HepG2 (cell line): ENCODE results near the gene ANKRD65. TPM values are rescaled to one million over a fixed set of nuclear protein-coding genes. Genes with fewer than 3 reads are reported as not detected.

ENCODE experiments used
- AGO1 ChIP-seq: fragments of 200-400 bp; formaldehyde crosslinking; IDR thresholded peaks from 2 replicates; pipeline ENCODE4 v1.6.1; 2017; ENCODE audit warnings: mild to moderate bottlenecking, low read depth, low read length, moderate library complexity; ENCODE audit not compliant: poor library complexity, severe bottlenecking
- ATAD3A ChIP-seq: sonication (generic); formaldehyde crosslinking; IDR thresholded peaks from 2 replicates; pipeline ENCODE4 v1.4.0; 2020; ENCODE audit warnings: missing genetic modification reagents
- ERF ChIP-seq: IDR thresholded peaks from 2 replicates; pipeline ENCODE4 v1.6.1; 2018; ENCODE audit warnings: missing biosample characterization, missing genetic modification reagents
- HDAC2 ChIP-seq: sonication (generic); formaldehyde crosslinking; IDR thresholded peaks from 2 replicates; pipeline ENCODE4 v1.4.0; 2020; ENCODE audit warnings: missing genetic modification reagents
- HOXD1 ChIP-seq: sonication (generic); formaldehyde crosslinking; IDR thresholded peaks from 2 replicates; pipeline ENCODE4 v1.5.0; 2020; ENCODE audit warnings: missing genetic modification reagents
- NCOA1 ChIP-seq: sonication (generic); formaldehyde crosslinking; IDR thresholded peaks from 2 replicates; pipeline ENCODE4 v1.9.0; 2021; ENCODE audit warnings: missing genetic modification reagents
- TBX2 ChIP-seq: sonication (generic); formaldehyde crosslinking; IDR thresholded peaks from 2 replicates; pipeline ENCODE4 v1.5.0; 2020; ENCODE audit warnings: missing genetic modification reagents, mild to moderate bottlenecking, borderline replicate concordance
- XRCC5 ChIP-seq: fragments of 200-400 bp; formaldehyde crosslinking; optimal IDR thresholded peaks from 2 replicates; pipeline ENCODE3; 2017; ENCODE audit warnings: mild to moderate bottlenecking, low read length
- ZNF343 ChIP-seq: sonication (generic); formaldehyde crosslinking; IDR thresholded peaks from 2 replicates; pipeline ENCODE4 v1.4.0; 2020; ENCODE audit warnings: mild to moderate bottlenecking, missing genetic modification reagents
- ZNF44 ChIP-seq: sonication (generic); formaldehyde crosslinking; IDR thresholded peaks from 2 replicates; pipeline ENCODE4 v1.5.1; 2020; ENCODE audit warnings: mild to moderate bottlenecking, missing genetic modification reagents
- ZNF564 ChIP-seq: sonication (generic); formaldehyde crosslinking; IDR thresholded peaks from 2 replicates; pipeline ENCODE4 v1.8.1; 2023; ENCODE audit warnings: mild to moderate bottlenecking, missing genetic modification reagents
- ZNF615 ChIP-seq: sonication (generic); formaldehyde crosslinking; IDR thresholded peaks from 2 replicates; pipeline ENCODE4 v1.5.0; 2020; ENCODE audit warnings: mild to moderate bottlenecking, missing genetic modification reagents, borderline replicate concordance
- polyA plus RNA-seq, 8 experiments: library from polyadenylated mRNA; depleted of rRNA in 3 of 8; stranded (reverse) in 7 of 8; unstranded in 1 of 8; fragments of >200 nt; fragmentation: Illumina TruSeq in 4 of 8; extraction: Trizol in 4 of 8; gene quantifications; 2 replicates each; pipeline versions ENCODE4 v1.2.1 to v1.2.3, GENCODE V29; 2011 to 2016; ENCODE audit warnings: low read depth in 4 of 8, missing spikeins in 1 of 8, mixed read lengths in 1 of 8; ENCODE audit not compliant: insufficient read depth in 1 of 8
- total RNA-seq, 5 experiments: library from RNA; depleted of rRNA; stranded (reverse); fragments of >200 nt; fragmentation: Illumina TruSeq; extraction: Trizol; gene quantifications; 2 replicates each; pipeline ENCODE4 v1.2.3, GENCODE V29; 2016; ENCODE audit warnings: low read depth in 1 of 5
- TF ChIP-seq, protein P1 (sequence below): fragments of 450-650 bp; IDR thresholded peaks from 2 replicates; pipeline ENCODE4 v1.6.1; 2017; ENCODE audit warnings: mild to moderate bottlenecking
- TF ChIP-seq, protein P2 (sequence below): IDR thresholded peaks from 2 replicates; pipeline ENCODE4 v1.6.1; 2016; ENCODE audit warnings: low read depth, missing genetic modification reagents, missing compliant biosample characterization
- TF ChIP-seq, protein P3 (sequence below): sonication (generic); formaldehyde crosslinking; IDR thresholded peaks from 2 replicates; pipeline ENCODE4 v1.4.0; 2020; ENCODE audit warnings: mild to moderate bottlenecking, low read depth, missing genetic modification reagents
- TF ChIP-seq, protein P4 (sequence below): sonication (generic); formaldehyde crosslinking; IDR thresholded peaks from 2 replicates; pipeline ENCODE4 v1.5.1; 2020; ENCODE audit warnings: missing genetic modification reagents, mild to moderate bottlenecking, borderline replicate concordance

Gene ANKRD65
- total and polyA plus RNA-seq, 2 of the 13 experiments (the other 11 are each of a cell fraction or from before 2014, with no cell fraction given) = 12.1 to 30.1 TPM

DNA sequence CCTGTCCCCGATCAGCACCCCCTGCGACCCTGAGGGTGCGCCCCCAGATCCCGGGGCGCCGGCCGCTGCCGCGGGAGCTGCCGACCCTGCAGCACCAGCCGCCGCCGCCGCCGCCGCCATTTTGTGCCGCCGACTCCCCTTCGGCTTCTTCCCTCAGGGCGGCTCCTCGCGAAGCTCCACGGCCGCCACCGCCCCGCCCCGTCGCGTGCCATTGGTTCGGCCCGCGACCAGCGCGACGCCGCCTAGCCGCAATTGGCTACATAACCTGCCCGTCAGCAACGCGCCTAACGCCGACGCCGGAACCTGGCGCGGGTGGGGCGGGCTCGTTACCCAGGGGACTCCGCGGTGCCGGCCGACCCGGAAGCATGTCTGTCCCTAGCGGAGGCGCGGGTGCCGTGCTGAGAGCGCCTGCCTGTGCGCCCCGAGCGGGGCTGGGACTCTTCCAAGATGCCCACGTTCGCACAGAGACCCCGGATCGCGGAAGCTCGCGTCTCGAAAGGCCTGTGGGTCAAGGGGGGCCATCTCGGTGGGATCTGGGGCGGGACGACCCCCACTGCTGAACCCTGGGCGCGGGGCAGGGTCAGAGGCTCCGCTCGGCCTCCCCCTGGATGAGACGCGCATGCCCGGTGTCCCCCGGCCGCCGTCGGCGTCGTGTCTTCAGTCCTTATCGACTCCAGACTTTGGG is 21.7 kb downstream of the ANKRD65 start, which contains the start of gene CCNL2 (continued):
- TF ChIP-seq, protein P1, sequence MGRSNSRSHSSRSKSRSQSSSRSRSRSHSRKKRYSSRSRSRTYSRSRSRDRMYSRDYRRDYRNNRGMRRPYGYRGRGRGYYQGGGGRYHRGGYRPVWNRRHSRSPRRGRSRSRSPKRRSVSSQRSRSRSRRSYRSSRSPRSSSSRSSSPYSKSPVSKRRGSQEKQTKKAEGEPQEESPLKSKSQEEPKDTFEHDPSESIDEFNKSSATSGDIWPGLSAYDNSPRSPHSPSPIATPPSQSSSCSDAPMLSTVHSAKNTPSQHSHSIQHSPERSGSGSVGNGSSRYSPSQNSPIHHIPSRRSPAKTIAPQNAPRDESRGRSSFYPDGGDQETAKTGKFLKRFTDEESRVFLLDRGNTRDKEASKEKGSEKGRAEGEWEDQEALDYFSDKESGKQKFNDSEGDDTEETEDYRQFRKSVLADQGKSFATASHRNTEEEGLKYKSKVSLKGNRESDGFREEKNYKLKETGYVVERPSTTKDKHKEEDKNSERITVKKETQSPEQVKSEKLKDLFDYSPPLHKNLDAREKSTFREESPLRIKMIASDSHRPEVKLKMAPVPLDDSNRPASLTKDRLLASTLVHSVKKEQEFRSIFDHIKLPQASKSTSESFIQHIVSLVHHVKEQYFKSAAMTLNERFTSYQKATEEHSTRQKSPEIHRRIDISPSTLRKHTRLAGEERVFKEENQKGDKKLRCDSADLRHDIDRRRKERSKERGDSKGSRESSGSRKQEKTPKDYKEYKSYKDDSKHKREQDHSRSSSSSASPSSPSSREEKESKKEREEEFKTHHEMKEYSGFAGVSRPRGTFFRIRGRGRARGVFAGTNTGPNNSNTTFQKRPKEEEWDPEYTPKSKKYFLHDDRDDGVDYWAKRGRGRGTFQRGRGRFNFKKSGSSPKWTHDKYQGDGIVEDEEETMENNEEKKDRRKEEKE = no peak
- TF ChIP-seq ATAD3A (CRISPR knock-in tag) (no peak), ERF (peak; percentile 87; the same call in 1 of the 2 replicates), ZNF343 (peak; percentile 90; the same call in 1 of the 2 replicates), ZNF44 (no peak), AGO1 (peak; percentile 59), ZNF564 (CRISPR knock-in tag) (peak; percentile 58; the same call in 1 of the 2 replicates), NCOA1 (CRISPR knock-in tag) (peak; percentile 62; the same call in 1 of the 2 replicates), XRCC5 (no peak), HOXD1 (CRISPR knock-in tag) (peak; percentile 71; the same call in 1 of the 2 replicates), ZNF615 (no peak), HDAC2 (CRISPR knock-in tag) (no peak), TBX2 (peak; percentile 76; the same call in 1 of the 2 replicates)
- TF ChIP-seq, protein P2, sequence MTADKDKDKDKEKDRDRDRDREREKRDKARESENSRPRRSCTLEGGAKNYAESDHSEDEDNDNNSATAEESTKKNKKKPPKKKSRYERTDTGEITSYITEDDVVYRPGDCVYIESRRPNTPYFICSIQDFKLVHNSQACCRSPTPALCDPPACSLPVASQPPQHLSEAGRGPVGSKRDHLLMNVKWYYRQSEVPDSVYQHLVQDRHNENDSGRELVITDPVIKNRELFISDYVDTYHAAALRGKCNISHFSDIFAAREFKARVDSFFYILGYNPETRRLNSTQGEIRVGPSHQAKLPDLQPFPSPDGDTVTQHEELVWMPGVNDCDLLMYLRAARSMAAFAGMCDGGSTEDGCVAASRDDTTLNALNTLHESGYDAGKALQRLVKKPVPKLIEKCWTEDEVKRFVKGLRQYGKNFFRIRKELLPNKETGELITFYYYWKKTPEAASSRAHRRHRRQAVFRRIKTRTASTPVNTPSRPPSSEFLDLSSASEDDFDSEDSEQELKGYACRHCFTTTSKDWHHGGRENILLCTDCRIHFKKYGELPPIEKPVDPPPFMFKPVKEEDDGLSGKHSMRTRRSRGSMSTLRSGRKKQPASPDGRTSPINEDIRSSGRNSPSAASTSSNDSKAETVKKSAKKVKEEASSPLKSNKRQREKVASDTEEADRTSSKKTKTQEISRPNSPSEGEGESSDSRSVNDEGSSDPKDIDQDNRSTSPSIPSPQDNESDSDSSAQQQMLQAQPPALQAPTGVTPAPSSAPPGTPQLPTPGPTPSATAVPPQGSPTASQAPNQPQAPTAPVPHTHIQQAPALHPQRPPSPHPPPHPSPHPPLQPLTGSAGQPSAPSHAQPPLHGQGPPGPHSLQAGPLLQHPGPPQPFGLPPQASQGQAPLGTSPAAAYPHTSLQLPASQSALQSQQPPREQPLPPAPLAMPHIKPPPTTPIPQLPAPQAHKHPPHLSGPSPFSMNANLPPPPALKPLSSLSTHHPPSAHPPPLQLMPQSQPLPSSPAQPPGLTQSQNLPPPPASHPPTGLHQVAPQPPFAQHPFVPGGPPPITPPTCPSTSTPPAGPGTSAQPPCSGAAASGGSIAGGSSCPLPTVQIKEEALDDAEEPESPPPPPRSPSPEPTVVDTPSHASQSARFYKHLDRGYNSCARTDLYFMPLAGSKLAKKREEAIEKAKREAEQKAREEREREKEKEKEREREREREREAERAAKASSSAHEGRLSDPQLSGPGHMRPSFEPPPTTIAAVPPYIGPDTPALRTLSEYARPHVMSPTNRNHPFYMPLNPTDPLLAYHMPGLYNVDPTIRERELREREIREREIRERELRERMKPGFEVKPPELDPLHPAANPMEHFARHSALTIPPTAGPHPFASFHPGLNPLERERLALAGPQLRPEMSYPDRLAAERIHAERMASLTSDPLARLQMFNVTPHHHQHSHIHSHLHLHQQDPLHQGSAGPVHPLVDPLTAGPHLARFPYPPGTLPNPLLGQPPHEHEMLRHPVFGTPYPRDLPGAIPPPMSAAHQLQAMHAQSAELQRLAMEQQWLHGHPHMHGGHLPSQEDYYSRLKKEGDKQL = peak; percentile 26; the same call in 1 of the 2 replicates
- TF ChIP-seq, protein P3, sequence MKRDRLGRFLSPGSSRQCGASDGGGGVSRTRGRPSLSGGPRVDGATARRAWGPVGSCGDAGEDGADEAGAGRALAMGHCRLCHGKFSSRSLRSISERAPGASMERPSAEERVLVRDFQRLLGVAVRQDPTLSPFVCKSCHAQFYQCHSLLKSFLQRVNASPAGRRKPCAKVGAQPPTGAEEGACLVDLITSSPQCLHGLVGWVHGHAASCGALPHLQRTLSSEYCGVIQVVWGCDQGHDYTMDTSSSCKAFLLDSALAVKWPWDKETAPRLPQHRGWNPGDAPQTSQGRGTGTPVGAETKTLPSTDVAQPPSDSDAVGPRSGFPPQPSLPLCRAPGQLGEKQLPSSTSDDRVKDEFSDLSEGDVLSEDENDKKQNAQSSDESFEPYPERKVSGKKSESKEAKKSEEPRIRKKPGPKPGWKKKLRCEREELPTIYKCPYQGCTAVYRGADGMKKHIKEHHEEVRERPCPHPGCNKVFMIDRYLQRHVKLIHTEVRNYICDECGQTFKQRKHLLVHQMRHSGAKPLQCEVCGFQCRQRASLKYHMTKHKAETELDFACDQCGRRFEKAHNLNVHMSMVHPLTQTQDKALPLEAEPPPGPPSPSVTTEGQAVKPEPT (CRISPR knock-in tag) = peak; percentile 27; the same call in 1 of the 2 replicates
- TF ChIP-seq, protein P4, sequence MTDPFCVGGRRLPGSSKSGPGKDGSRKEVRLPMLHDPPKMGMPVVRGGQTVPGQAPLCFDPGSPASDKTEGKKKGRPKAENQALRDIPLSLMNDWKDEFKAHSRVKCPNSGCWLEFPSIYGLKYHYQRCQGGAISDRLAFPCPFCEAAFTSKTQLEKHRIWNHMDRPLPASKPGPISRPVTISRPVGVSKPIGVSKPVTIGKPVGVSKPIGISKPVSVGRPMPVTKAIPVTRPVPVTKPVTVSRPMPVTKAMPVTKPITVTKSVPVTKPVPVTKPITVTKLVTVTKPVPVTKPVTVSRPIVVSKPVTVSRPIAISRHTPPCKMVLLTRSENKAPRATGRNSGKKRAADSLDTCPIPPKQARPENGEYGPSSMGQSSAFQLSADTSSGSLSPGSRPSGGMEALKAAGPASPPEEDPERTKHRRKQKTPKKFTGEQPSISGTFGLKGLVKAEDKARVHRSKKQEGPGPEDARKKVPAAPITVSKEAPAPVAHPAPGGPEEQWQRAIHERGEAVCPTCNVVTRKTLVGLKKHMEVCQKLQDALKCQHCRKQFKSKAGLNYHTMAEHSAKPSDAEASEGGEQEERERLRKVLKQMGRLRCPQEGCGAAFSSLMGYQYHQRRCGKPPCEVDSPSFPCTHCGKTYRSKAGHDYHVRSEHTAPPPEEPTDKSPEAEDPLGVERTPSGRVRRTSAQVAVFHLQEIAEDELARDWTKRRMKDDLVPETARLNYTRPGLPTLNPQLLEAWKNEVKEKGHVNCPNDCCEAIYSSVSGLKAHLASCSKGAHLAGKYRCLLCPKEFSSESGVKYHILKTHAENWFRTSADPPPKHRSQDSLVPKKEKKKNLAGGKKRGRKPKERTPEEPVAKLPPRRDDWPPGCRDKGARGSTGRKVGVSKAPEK = no peak
